ENCODE measurements around the gene PLOD2.
A peak's percentile ranks its signal among the peaks of the same experiment; 100 is the strongest.
"Not testable (repeated sequence)": the region's sequence is repeated elsewhere in the genome, so short reads cannot be mapped to it uniquely, and the experiment has no call there.

PLOD2 gene

GRCh38 chr3:146117406-146118285 is 43.3 kb downstream of the PLOD2 start:
- H3K4me3 ChIP-seq (ENCODE audit: low read depth, low read length) = no peak overlapping the region
- peak; percentile 90 for DNase-seq (ENCODE audit: low read depth, low spot score)
- in situ Hi-C loops (cut with HindIII; ENCODE audit: low sequenced_read_pairs) = no loop called here
- no peak for TF ChIP-seq CTCF (IDR thresholded peaks at IDR 0.05; ENCODE audit: low read depth, low read length)

- no peak overlapping the region for H3K4me3 ChIP-seq (ENCODE audit: low read depth, low read length)
- in situ Hi-C loops (cut with HindIII; ENCODE audit: low sequenced_read_pairs) = no loop called here
- no peak for DNase-seq (ENCODE audit: low read depth, low spot score)
- TF ChIP-seq CTCF (IDR thresholded peaks at IDR 0.05; ENCODE audit: low read depth, low read length) = no peak
These were observed 45.4 kb downstream of the PLOD2 start for GRCh38 chr3:146115619-146116018.

- in situ Hi-C loops (cut with HindIII; ENCODE audit: low sequenced_read_pairs); DNase-seq (ENCODE audit: low read depth, low spot score): not testable (repeated sequence)
These were observed 47.2 kb downstream of the PLOD2 start for GRCh38 chr3:146113804-146114203.

GRCh38 chr3:146111337-146111736 is 49.6 kb downstream of the PLOD2 start:
- no peak overlapping the region for H3K4me3 ChIP-seq (ENCODE audit: low read depth, low read length)
- DNase-seq (ENCODE audit: low read depth, low spot score) = no peak
- no peak for TF ChIP-seq CTCF (IDR thresholded peaks at IDR 0.05; ENCODE audit: low read depth, low read length)
- in situ Hi-C loops (cut with HindIII; ENCODE audit: low sequenced_read_pairs) = no loop called here

More at GRCh38 chr3:146113804-146114203, 47.2 kb downstream of the PLOD2 start:
- not testable (repeated sequence) for H3K4me3 ChIP-seq (ENCODE audit: low read depth, low read length)

- DNase-seq (ENCODE audit: low read depth, low spot score) = peak; percentile 45
- TF ChIP-seq CTCF (IDR thresholded peaks at IDR 0.05; ENCODE audit: low read depth, low read length) = no peak
- no peak overlapping the region for H3K4me3 ChIP-seq (ENCODE audit: low read depth, low read length)
- in situ Hi-C loops (cut with HindIII; ENCODE audit: low sequenced_read_pairs) = no loop called here
These were observed 50.8 kb downstream of the PLOD2 start for GRCh38 chr3:146110161-146110560.

- no peak for TF ChIP-seq CTCF (IDR thresholded peaks at IDR 0.05; ENCODE audit: low read depth, low read length)
- in situ Hi-C loops (cut with HindIII; ENCODE audit: low sequenced_read_pairs) = no loop called here
- DNase-seq (ENCODE audit: low read depth, low spot score) = no peak
- no peak overlapping the region for H3K4me3 ChIP-seq (ENCODE audit: low read depth, low read length)
These were observed 54.0 kb downstream of the PLOD2 start for GRCh38 chr3:146106986-146107385.

- no peak for TF ChIP-seq CTCF (IDR thresholded peaks at IDR 0.05; ENCODE audit: low read depth, low read length)
- DNase-seq (ENCODE audit: low read depth, low spot score) = no peak
- in situ Hi-C loops (cut with HindIII; ENCODE audit: low sequenced_read_pairs) = no loop called here
- no peak overlapping the region for H3K4me3 ChIP-seq (ENCODE audit: low read depth, low read length)
These were observed 56.9 kb downstream of the PLOD2 start for GRCh38 chr3:146104068-146104467.

All from astrocyte of the spinal cord (primary cell).